ENCODE results near the gene VPS36. TPM values are rescaled to one million over a fixed set of nuclear protein-coding genes. Genes with fewer than 3 reads are reported as not detected.
"Not testable (repeated sequence)": the region's sequence is repeated elsewhere in the genome, so short reads cannot be mapped to it uniquely, and the experiment has no call there.

VPS36 gene
- total and polyA plus RNA-seq, 2 donors: 29.3 to 118 TPM

- no peak for DNase-seq (ENCODE audit: extremely low spot score)
- Histone ChIP-seq H3K36me3 (ENCODE audit: insufficient read depth) (no peaks in the 10 kb centered on the region), H3K4me1 (ENCODE audit: insufficient read depth) (no peaks in the 10 kb centered on the region), H3K4me3 (ENCODE audit: low read depth, low read length) (no peak overlapping the region), H3K27ac (ENCODE audit: low read depth) (no peak overlapping the region)
- 90% methylated on average over 1 of the region's 1 CpG for WGBS
Observed at GRCh38 chr13:52412128-52412527, 38.3 kb downstream of the VPS36 start.

- Histone ChIP-seq H3K36me3 (ENCODE audit: insufficient read depth) (no peaks in the 10 kb centered on the region), H3K4me1 (ENCODE audit: insufficient read depth) (no peaks in the 10 kb centered on the region), H3K27ac (ENCODE audit: low read depth) (no peak overlapping the region), H3K4me3 (ENCODE audit: low read depth, low read length) (no peak overlapping the region)
- no peak for DNase-seq (ENCODE audit: extremely low spot score)
- 88% methylated on average over 4 of the region's 4 CpGs for WGBS
Observed at GRCh38 chr13:52411629-52412028, 38.8 kb downstream of the VPS36 start.

GRCh38 chr13:52408071-52408658 is 42.3 kb downstream of the VPS36 start:
- not testable (repeated sequence) for DNase-seq (ENCODE audit: extremely low spot score); H3K36me3 ChIP-seq (ENCODE audit: insufficient read depth); H3K4me3 ChIP-seq (ENCODE audit: low read depth, low read length); H3K27ac ChIP-seq (ENCODE audit: low read depth); H3K4me1 ChIP-seq (ENCODE audit: insufficient read depth)
- 96% methylated on average over 33 of the region's 33 CpGs for WGBS

GRCh38 chr13:52407436-52407835 is 43.0 kb downstream of the VPS36 start:
- not testable (repeated sequence) for H3K27ac ChIP-seq (ENCODE audit: low read depth); H3K4me1 ChIP-seq (ENCODE audit: insufficient read depth); H3K4me3 ChIP-seq (ENCODE audit: low read depth, low read length); H3K36me3 ChIP-seq (ENCODE audit: insufficient read depth); DNase-seq (ENCODE audit: extremely low spot score)
- WGBS: 93% methylated on average over 12 of the region's 12 CpGs

GRCh38 chr13:52406629-52407028 is 43.8 kb downstream of the VPS36 start:
- DNase-seq (ENCODE audit: extremely low spot score): no peak
- H3K27ac ChIP-seq (ENCODE audit: low read depth): no peak overlapping the region
- H3K36me3 ChIP-seq (ENCODE audit: insufficient read depth): no peaks in the 10 kb centered on the region
- H3K4me3 ChIP-seq (ENCODE audit: low read depth, low read length): no peak overlapping the region
- 47% methylated on average over 4 of the region's 4 CpGs for whole genome bisulfite sequencing
- no peaks in the 10 kb centered on the region for H3K4me1 ChIP-seq (ENCODE audit: insufficient read depth)

GRCh38 chr13:52405767-52406494 is 44.5 kb downstream of the VPS36 start, which contains the start of gene THSD1:
THSD1 (minus strand) TSS chr13:52406172; CDS start chr13:52402600, 3,572 bp downstream.
- Histone ChIP-seq H3K36me3 (ENCODE audit: insufficient read depth) (no peaks in the 10 kb centered on the region), H3K4me1 (ENCODE audit: insufficient read depth) (no peaks in the 10 kb centered on the region), H3K4me3 (ENCODE audit: low read depth, low read length) (peak within 1 kb of the TSS; percentile 35), H3K27ac (ENCODE audit: low read depth) (no peak within 1 kb of the TSS)
- DNase-seq (ENCODE audit: extremely low spot score): no peak
- WGBS: 1% methylated on average over 68 of the region's 68 CpGs

- Histone ChIP-seq H3K4me1 (ENCODE audit: insufficient read depth) (no peaks in the 10 kb centered on the region), H3K4me3 (ENCODE audit: low read depth, low read length) (peak overlapping the region; percentile 35), H3K36me3 (ENCODE audit: insufficient read depth) (no peaks in the 10 kb centered on the region), H3K27ac (ENCODE audit: low read depth) (no peak overlapping the region)
- 8% methylated on average over 14 of the region's 14 CpGs for WGBS
- no peak for DNase-seq (ENCODE audit: extremely low spot score)
Observed at GRCh38 chr13:52405369-52405766, 45.1 kb downstream of the VPS36 start.

GRCh38 chr13:52399708-52400107 is 50.7 kb downstream of the VPS36 start:
- H3K36me3 ChIP-seq (ENCODE audit: insufficient read depth): no peaks in the 10 kb centered on the region
- H3K27ac ChIP-seq (ENCODE audit: low read depth): no peak overlapping the region
- H3K4me1 ChIP-seq (ENCODE audit: insufficient read depth): no peaks in the 10 kb centered on the region
- 82% methylated on average over 1 of the region's 1 CpG for WGBS
- no peak overlapping the region for H3K4me3 ChIP-seq (ENCODE audit: low read depth, low read length)
- DNase-seq (ENCODE audit: extremely low spot score): no peak

- Histone ChIP-seq H3K4me3 (ENCODE audit: low read depth, low read length) (no peak overlapping the region), H3K36me3 (ENCODE audit: insufficient read depth) (no peaks in the 10 kb centered on the region), H3K27ac (ENCODE audit: low read depth) (no peak overlapping the region), H3K4me1 (ENCODE audit: insufficient read depth) (no peaks in the 10 kb centered on the region)
- 42% methylated on average over 2 of the region's 2 CpGs for WGBS
- DNase-seq (ENCODE audit: extremely low spot score): no peak
Observed at GRCh38 chr13:52399046-52399445, 51.4 kb downstream of the VPS36 start.

GRCh38 chr13:52395704-52396103 is 54.7 kb downstream of the VPS36 start:
- no peak overlapping the region for H3K4me3 ChIP-seq (ENCODE audit: low read depth, low read length)
- H3K4me1 ChIP-seq (ENCODE audit: insufficient read depth): no peaks in the 10 kb centered on the region
- 89% methylated on average over 4 of the region's 4 CpGs for WGBS
- no peak overlapping the region for H3K27ac ChIP-seq (ENCODE audit: low read depth)
- no peak for DNase-seq (ENCODE audit: extremely low spot score)
- no peaks in the 10 kb centered on the region for H3K36me3 ChIP-seq (ENCODE audit: insufficient read depth)

- no peaks in the 10 kb centered on the region for H3K36me3 ChIP-seq (ENCODE audit: insufficient read depth)
- no peak overlapping the region for H3K4me3 ChIP-seq (ENCODE audit: low read depth, low read length)
- 67% methylated on average over 2 of the region's 2 CpGs for WGBS
- DNase-seq (ENCODE audit: extremely low spot score): no peak
- H3K27ac ChIP-seq (ENCODE audit: low read depth): no peak overlapping the region
- no peaks in the 10 kb centered on the region for H3K4me1 ChIP-seq (ENCODE audit: insufficient read depth)
Observed at GRCh38 chr13:52394586-52394985, 55.8 kb downstream of the VPS36 start.

- DNase-seq (ENCODE audit: extremely low spot score): no peak
- H3K4me3 ChIP-seq (ENCODE audit: low read depth, low read length): no peak overlapping the region
- 75% methylated on average over 8 of the region's 8 CpGs for WGBS
- no peaks in the 10 kb centered on the region for H3K4me1 ChIP-seq (ENCODE audit: insufficient read depth)
- H3K27ac ChIP-seq (ENCODE audit: low read depth): no peak overlapping the region
- H3K36me3 ChIP-seq (ENCODE audit: insufficient read depth): no peaks in the 10 kb centered on the region
Observed at GRCh38 chr13:52393572-52394357, 56.7 kb downstream of the VPS36 start.

- H3K36me3 ChIP-seq (ENCODE audit: insufficient read depth): no peaks in the 10 kb centered on the region
- no peak for DNase-seq (ENCODE audit: extremely low spot score)
- no peak overlapping the region for H3K4me3 ChIP-seq (ENCODE audit: low read depth, low read length)
- H3K27ac ChIP-seq (ENCODE audit: low read depth): no peak overlapping the region
- H3K4me1 ChIP-seq (ENCODE audit: insufficient read depth): no peaks in the 10 kb centered on the region
Observed at GRCh38 chr13:52387721-52388120, 62.7 kb downstream of the VPS36 start.

GRCh38 chr13:52385870-52386269 is 64.6 kb downstream of the VPS36 start:
- no peak overlapping the region for H3K27ac ChIP-seq (ENCODE audit: low read depth)
- H3K36me3 ChIP-seq (ENCODE audit: insufficient read depth): no peaks in the 10 kb centered on the region
- no peak overlapping the region for H3K4me3 ChIP-seq (ENCODE audit: low read depth, low read length)
- WGBS: 86% methylated on average over 4 of the region's 4 CpGs
- DNase-seq (ENCODE audit: extremely low spot score): no peak
- no peaks in the 10 kb centered on the region for H3K4me1 ChIP-seq (ENCODE audit: insufficient read depth)

All from urinary bladder (tissue), 4 donors.